Keratinocyte (primary cell): ENCODE measurements around the gene PCP4L1. TPM values are rescaled to one million over a fixed set of nuclear protein-coding genes. Genes with fewer than 3 reads are reported as not detected.
"Not testable (repeated sequence)": the region's sequence is repeated elsewhere in the genome, so short reads cannot be mapped to it uniquely, and the experiment has no call there.

Experiments used
- DNase-seq: peaks from one replicate; pipeline ENCODE4 v3.0.0-alpha.2; 2011; ENCODE audit warnings: low read depth, missing footprints, low spot score
- FAIRE-seq: peaks from 2 replicates; lab custom pipeline; 2011; peaks lifted over from hg19 to GRCh38; lab: Jason Lieb, UNC
- H2AFZ ChIP-seq: 2 replicates; pipeline ENCODE4 v1.6.0; 2012; ENCODE audit warnings: low read length, control low read depth, inconsistent platforms; ENCODE audit not compliant: control insufficient read depth
- H3K27ac ChIP-seq: 2 replicates; pipeline ENCODE4 v1.5.1; 2011; ENCODE audit warnings: low read length; ENCODE audit not compliant: control insufficient read depth, insufficient read depth
- H3K27me3 ChIP-seq: 3 replicates; pipeline ENCODE4 v1.6.0; 2011; ENCODE audit warnings: low read length; ENCODE audit not compliant: control insufficient read depth, insufficient read depth; ENCODE audit errors: extremely low read depth
- H3K36me3 ChIP-seq, 2 experiments: 2 replicates in 1 of 2; 3 replicates in 1 of 2; pipeline ENCODE4 v1.5.1; 2011; ENCODE audit warnings: low read length in 2 of 2, mild to moderate bottlenecking in 1 of 2; ENCODE audit not compliant: control insufficient read depth in 2 of 2, insufficient read depth in 2 of 2; ENCODE audit errors: extremely low read depth in 1 of 2
- H3K4me1 ChIP-seq: 3 replicates; pipeline ENCODE4 v1.5.1; 2011; ENCODE audit warnings: low read length; ENCODE audit not compliant: control insufficient read depth, insufficient read depth; ENCODE audit errors: extremely low read depth
- H3K4me2 ChIP-seq: 3 replicates; pipeline ENCODE4 v1.6.0; 2011; ENCODE audit warnings: low read depth, low read length; ENCODE audit not compliant: control insufficient read depth, insufficient read depth; ENCODE audit errors: extremely low read depth
- H3K4me3 ChIP-seq, 3 experiments: fragments of 200-600 bp in 1 of 3; sonication (generic) in 1 of 3; 2 replicates in 2 of 3; 3 replicates in 1 of 3; pipeline ENCODE4 v1.5.1; 2011 to 2016; ENCODE audit warnings: low read length in 3 of 3, mild to moderate bottlenecking in 3 of 3, control low read depth in 2 of 3, inconsistent platforms in 1 of 3, low read depth in 1 of 3, mixed read lengths in 1 of 3, mixed run types in 1 of 3, moderate library complexity in 1 of 3; ENCODE audit not compliant: control insufficient read depth in 2 of 3, insufficient read depth in 2 of 3; ENCODE audit errors: extremely low read depth in 1 of 3
- H3K79me2 ChIP-seq: 2 replicates; pipeline ENCODE4 v1.6.0; 2012; ENCODE audit warnings: low read length; ENCODE audit not compliant: control insufficient read depth, insufficient read depth
- H3K9ac ChIP-seq: 3 replicates; pipeline ENCODE4 v1.6.0; 2011; ENCODE audit warnings: low read length; ENCODE audit not compliant: control insufficient read depth, insufficient read depth; ENCODE audit errors: extremely low read depth
- H3K9me1 ChIP-seq: 3 replicates; pipeline ENCODE4 v1.6.0; 2011; ENCODE audit warnings: low read length; ENCODE audit not compliant: control insufficient read depth, insufficient read depth; ENCODE audit errors: extremely low read depth
- H3K9me3 ChIP-seq: 2 replicates; pipeline ENCODE4 v1.5.1; 2012; ENCODE audit warnings: low read depth, low read length; ENCODE audit not compliant: control insufficient read depth
- H4K20me1 ChIP-seq: 3 replicates; pipeline ENCODE4 v1.6.0; 2011; ENCODE audit warnings: low read length; ENCODE audit not compliant: control insufficient read depth, insufficient read depth; ENCODE audit errors: extremely low read depth
- CTCF ChIP-seq, 3 experiments: IDR thresholded peaks in 1 of 3; conservative IDR thresholded peaks in 1 of 3; optimal IDR thresholded peaks in 1 of 3; 2 replicates in 2 of 3; 3 replicates in 1 of 3; pipeline versions ENCODE3 to v1.5.1; 2011; ENCODE audit warnings: low read length in 3 of 3, mild to moderate bottlenecking in 3 of 3, moderate library complexity in 2 of 3, control low read depth in 1 of 3, inconsistent platforms in 1 of 3; ENCODE audit not compliant: insufficient read depth in 2 of 3; ENCODE audit errors: extremely low read depth in 1 of 3
- EZH2 ChIP-seq: IDR thresholded peaks from one replicate; pipeline ENCODE4 v1.6.1; 2012; ENCODE audit warnings: inconsistent platforms, mild to moderate bottlenecking, low read length, moderate library complexity
- dilution Hi-C: fragments of 300-500 bp; cut with MboI; formaldehyde crosslinking; loops from one replicate; pipeline ENCODE4 v1.7.0; 2020; ENCODE audit warnings: low sequenced_read_pairs; ENCODE audit not compliant: extremely low pct_ligation_motif_present
- polyA plus RNA-seq, 5 experiments: library from polyadenylated mRNA; depleted of rRNA in 3 of 5; stranded (reverse) in 3 of 5; stranded (forward) in 1 of 5; unstranded in 1 of 5; fragments of >200 nt; gene quantifications; 1 replicate in 1 of 5; 2 replicates in 3 of 5; 3 replicates in 1 of 5; pipeline versions ENCODE4 v1.2.1 to v1.2.3, GENCODE V29; 2011 to 2012; ENCODE audit warnings: missing spikeins in 2 of 5, low read depth in 1 of 5, low replicate concordance in 1 of 5

The PCP4L1 gene
- polyA plus RNA-seq, 1 donor (not counting 4 experiments of a cell fraction or from before 2014, with no cell fraction given) = 0.04 TPM

- Histone ChIP-seq H3K36me3 (peaks cover 8 to 9% of the 10 kb centered on the region in 2 experiments), H3K79me2 (peaks cover 13% of the 10 kb centered on the region), H3K4me1 (peaks cover 19% of the 10 kb centered on the region), H3K4me3 (no peak overlapping the region), H3K9me3 (no peaks in the 10 kb centered on the region), H3K9ac (no peak overlapping the region), H2AFZ (no peak overlapping the region), H3K27ac (no peak overlapping the region), H3K27me3 (no peaks in the 10 kb centered on the region), H3K4me2 (no peak overlapping the region), H3K9me1 (no peaks in the 10 kb centered on the region), H4K20me1 (no peaks in the 10 kb centered on the region)
- DNase-seq (no peak), FAIRE-seq (no peak)
- TF ChIP-seq EZH2 (no peak), CTCF (optimal IDR thresholded peaks at IDR 0.05 in 1 of 3, IDR thresholded peaks at IDR 0.05 in 1 of 3, conservative IDR thresholded peaks at IDR 0.05 in 1 of 3; ENCODE audit: extremely low read depth in 1 of 3, insufficient read depth in 2 of 3, low read length in 3 of 3) (no peak)
- dilution Hi-C loops = no loop called here
Measured at GRCh38 chr1:161223805-161224694, 34.5 kb upstream of the PCP4L1 start.

GRCh38 chr1:161224695-161225087 lies 33.9 kb upstream of the PCP4L1 start:
- H3K9me3 ChIP-seq, H3K27me3 ChIP-seq, FAIRE-seq, H4K20me1 ChIP-seq, H3K4me3 ChIP-seq, H3K27ac ChIP-seq, dilution Hi-C loops, H3K9me1 ChIP-seq, H2AFZ ChIP-seq, H3K9ac ChIP-seq, DNase-seq, H3K4me2 ChIP-seq: not testable (repeated sequence)
- Histone ChIP-seq H3K4me1 (peaks cover 19% of the 10 kb centered on the region), H3K79me2 (peaks cover 13% of the 10 kb centered on the region), H3K36me3 (peaks cover 8 to 12% of the 10 kb centered on the region in 2 experiments)
